NCI-H226 (cell line): ENCODE data around the gene TFEB.
"Not testable (repeated sequence)": the region's sequence is repeated elsewhere in the genome, so short reads cannot be mapped to it uniquely, and the experiment has no call there.

Experiments used
- DNase-seq: peaks from one replicate; pipeline ENCODE4 v3.0.0-alpha.2; 2015

TFEB gene

DNA sequence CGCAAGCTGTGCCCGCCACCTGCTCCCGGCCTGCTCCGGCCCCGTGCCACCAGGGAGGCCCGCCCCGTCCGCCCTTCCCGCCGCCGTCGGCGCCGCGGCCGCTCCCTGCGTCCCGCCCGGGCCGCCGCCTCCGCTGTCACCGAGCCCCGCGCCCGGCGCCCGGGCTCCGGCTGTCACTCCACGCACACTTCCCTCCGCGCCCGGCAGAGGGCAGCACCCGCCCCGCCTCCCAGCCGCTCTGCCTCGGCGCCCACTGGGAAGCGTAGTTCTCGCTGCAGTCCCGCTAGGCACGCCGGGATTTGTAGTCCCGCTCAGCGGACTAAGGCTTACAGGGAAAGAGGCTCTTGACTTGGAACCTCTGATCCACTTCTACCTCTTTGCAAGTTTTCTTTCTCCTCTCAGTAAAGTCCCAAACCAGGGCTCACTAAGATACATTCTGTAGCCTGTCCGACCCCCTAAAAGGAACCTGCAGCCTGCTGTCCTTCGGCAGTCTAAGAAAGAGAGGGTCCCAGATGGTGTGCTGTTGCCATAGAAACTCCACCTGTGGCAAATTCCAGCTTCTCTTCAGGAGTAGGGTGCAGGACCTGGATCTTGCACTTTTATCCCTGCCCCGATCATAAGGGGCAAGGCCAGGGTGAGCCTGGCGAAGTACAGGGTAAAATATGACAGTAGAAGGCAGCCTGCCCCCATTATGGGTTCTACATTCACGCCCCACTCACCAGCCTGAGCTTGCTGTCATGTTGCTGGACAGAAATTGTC, at the start of gene TFEB:
Gene TFEB (minus strand): TSS at position 182 of the 759 bp plus-strand sequence. CDS start 44,395 bp downstream, outside the sequence.
- DNase-seq: peak; percentile 83

DNA sequence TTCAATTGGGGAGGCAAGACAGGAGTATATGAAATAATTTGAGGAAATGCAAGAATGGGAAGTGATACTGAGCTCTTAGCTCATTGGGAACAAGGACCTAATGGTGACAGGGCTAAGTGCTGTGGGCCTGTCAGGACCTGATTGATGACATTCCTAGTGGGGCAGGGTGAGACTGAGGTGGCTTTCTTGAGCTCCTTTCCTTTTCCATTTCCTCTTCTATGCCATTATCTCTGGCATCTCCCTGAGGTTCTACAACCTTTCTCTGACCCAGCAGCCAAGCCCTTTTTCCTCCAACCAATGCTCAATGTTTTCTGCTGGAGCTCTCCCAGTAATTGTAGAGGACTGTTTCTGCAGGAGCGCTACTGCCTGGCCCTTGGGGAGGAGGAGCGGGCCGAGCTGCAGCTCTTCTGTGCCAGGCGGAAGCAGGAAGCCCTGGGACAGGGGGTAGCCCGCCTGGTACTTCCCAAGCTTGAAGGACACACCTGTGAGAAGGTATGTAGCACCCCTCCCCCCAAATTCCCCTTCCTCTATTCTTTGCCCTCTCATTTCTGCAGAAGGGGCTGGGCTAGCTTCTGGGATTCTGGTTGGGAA, 49.3 kb upstream of the TFEB start:
- no peak for DNase-seq

DNA sequence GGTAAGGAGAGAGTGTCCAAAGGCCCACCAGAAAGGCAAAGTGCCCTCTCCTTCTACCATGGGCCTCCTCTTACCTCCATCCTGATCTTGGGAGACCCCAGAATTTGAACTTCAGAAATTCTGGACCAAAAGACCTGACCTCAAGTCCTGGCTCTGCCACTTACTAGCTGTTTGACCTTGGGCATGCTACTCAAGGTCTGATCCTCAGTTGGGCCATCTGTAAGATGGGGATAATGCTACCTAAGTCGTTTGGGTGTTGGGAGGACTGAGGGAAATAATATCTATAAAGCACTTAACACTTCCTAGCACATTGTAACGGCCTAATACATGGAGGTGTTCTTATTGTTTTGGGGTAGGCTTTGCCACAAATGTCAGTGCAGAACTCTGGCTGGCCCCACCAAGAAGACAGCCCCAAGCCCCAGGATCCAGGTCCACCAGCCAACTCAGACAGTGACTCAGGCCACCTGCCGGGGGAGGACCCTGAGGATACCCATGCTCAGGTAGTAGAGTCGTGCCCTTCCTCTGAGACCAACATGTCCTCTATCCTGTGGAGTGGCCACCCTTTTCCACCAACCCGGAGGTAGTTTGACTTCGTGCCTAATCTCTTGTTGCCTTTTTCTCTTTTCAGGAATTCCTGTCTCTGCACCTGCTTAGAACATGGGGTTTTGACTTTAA, 47.8 kb upstream of the TFEB start:
- no peak for DNase-seq

DNA sequence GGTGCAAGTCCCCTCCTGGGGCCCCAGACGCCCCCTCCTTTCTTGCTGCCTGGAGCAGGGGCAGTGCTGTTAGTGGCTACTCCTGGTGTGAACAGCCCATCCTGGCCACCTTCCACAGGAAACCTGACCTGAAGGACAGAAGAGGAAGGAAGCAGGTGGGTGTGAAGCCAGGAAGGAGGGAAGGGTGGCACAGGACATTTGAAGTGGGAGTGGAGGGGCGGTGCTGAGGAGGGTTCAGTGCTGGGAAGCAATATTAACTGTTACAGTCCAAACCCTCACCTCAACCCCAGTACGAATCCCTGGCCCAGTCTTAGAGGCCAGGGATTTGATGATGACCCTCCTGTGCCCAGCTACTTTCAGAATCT, 45.9 kb upstream of the TFEB start:
- no peak for DNase-seq

DNA sequence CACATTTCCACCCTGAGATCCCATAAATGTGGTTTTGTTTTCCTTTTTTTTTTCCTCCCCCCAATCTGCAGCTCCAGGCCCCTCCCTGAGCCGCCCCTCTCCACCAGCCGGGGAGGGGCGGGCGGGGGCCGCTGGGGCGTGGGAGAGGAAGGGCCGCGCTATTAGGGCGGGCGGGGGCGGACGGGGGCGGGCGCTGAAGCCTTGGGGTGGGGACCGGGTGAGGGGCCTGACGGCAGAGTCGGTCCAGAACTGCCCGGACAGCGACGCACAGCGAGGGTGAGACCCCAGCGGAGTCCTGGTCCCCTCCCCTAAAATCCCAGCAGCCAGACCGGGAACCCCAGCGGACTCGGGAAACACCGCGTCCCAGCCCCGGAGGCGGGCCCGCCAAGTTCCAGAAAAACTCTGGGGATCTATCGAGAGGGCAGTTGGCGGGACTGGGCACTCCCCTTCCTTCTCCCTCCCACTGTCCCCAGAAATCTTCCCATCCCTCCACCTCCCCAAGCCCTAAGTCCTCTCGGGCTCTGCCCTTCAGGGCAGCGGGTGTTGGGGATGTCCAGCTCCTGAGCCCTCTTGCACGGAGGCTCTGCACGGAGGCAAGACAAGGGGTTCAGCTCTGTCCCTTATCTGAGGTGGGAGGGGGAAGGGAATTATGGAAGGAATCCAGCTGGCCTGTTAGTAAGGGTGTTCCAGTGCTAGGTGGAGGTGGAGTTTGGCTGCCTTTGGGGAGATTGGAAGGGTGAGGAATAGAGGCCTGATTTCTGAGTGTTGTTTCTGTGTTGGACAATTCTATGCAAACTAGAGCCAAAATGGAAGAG, 45.4 kb upstream of the TFEB start, which contains the start of gene PRICKLE4:
Gene PRICKLE4 (plus strand): TSS at position 232 of the 815 bp plus-strand sequence. CDS start 2,692 bp downstream, outside the sequence.
- peak; percentile 46 for DNase-seq

DNA sequence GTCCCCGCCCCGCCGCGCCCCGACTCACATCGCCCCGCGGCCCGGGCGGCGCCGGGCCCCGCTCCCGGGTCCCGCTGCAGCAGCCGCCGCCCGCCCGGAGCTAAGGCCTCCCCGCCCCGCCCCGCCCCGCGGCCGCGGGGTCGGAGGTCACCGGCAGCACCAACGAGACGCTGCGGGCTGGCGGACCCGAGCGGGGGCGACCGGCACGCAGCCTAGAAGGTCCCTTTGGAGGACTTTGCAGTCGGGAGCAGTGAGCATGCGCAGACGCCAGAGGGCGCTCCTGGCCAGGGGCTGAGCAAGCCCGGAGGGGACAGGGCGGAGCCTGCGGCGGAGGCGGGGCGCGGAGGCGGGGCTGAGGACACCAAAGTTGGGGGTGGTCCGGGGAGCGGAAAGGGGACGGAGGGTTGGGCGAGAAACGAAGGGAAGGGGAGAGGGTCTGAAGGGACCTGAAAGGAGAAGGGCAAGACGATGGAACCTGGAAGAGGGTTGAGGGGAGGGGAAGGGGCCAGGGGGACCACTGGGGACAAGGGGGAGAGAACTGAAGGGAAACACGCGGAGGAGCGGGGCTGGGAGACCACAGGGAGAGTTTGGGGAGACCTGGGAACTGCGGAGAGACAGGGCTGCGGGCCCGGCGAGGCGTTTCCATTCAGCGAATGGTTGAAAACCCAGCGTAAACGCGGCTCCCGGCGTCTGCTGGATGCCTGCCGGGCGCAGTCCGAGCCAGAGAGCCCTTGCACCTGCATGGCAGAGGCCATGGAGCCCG, 44.6 kb upstream of the TFEB start, which contains the start of gene FRS3:
Gene FRS3 (minus strand): TSS at position 113 of the 763 bp plus-strand sequence. CDS start 2,913 bp downstream, outside the sequence.
- peak; percentile 74 for DNase-seq

DNA sequence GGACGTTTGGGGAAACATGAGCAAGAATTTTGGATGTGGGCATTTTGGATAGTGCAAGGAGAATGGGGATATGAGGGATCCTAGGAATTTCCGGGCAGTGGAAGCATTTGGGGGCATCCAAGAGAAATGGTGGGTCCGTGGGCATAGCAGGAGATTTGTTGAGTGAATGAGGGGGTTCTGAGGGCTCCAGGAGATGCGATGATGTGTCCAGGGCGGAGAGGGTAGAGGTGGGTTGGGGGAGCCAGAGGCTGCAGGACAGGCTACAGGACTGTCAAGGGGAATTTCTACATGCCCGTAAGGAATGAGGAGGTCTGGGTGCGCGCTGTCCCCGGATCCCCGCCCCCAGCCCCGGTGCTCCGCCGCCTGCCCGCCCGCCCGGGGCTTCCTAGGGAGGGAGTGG, 43.9 kb upstream of the TFEB start:
- no peak for DNase-seq

DNA sequence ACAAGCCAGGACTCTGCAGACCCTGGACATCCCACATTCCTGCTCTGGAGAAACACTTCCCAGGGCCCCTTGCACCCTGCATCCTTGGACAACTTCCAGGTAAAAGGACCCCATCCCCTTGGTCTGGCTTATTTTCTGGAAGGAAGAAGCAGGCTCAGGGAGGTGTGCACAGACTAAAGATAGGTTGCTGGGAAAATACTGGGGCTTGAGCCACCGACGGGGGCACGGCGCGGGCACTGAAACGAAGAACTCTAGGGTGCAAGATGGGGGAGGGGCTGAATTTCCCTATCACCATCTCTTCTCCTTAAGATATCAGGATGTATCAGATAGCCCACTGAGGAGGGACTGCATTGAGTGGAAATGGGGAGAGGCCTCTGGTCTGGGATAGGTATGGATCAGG, 43.5 kb upstream of the TFEB start:
- DNase-seq: no peak

DNA sequence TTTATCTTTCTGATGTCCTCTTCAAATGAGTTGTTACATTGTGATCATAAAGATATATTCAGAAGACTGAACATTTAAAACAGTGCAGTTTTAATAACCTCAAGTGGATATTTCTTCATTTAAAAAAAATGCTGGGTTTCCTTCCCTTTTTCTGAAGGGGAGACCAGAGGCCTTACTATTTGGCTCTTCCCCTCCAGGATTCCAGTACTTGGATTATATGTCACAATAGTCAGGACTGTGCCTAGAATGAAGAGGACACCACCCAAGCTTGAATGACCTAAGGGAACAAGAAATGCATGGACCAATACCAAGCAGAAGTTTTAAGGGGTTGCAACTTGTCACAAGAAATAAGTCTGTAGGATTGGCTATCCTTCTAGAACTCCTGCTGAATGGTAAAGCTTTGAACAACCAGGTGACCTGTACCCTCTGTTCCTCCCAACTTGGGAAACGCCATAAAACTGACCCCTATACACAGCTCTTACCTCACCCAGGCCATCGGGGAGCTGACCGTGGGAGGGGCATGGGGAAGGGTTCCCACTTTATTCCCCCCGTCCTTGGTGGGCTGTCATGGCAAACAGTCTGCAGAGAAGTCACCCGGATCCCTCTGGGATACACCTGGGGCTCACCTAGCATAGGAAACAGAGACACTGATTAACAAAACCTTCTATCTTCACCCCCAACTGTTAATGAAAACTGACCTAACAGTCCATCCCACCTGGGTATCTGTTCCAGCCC, 42.3 kb upstream of the TFEB start:
- DNase-seq: no peak

DNA sequence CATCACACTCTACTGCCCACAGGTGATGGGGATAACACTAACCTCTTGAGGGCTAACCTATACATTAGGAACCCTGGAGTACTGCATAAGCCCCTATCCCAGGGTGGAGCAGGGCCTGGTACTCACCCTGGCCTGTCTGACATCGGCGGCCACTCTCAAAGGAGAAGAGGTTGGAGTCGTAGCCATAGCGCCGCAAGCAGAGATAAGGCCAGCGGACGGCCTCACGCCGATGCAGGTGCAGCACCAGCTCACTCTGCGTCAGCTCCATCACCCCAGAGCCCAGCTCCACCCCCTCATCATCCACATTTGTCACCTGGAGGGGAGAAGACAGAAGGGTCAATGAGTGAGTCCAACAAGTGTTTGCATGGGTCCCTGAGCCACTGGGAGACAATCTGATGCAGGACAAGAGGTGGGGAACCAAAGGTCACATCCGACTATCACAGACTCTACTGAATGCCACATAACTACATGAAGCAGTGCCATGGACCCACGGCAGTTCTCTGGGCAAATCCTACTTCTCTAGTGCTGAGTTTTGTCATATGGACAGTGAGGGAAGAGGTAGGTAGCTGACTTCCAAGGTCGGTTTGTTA, 40.0 kb upstream of the TFEB start:
- DNase-seq: no peak

DNA sequence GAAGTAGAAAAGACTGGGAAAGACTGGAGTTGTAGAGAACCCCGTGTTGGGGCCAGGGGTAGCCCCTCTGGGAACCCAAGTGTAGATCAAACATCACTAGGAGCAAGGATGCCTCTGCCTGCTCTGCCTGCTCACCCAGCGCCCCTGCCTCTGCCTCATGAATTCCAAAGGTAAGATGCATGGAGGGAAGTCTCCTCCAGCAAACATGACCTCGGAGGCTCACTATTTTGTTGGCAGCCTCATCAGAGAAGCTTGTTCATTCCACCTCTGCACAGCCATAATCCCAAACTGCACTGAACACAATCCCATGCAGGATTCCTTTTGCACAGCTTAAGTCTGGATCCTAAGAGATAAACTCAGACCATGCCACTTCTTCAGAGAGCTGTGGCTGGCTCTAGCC, 39.4 kb upstream of the TFEB start:
- DNase-seq: peak; percentile 21

DNA sequence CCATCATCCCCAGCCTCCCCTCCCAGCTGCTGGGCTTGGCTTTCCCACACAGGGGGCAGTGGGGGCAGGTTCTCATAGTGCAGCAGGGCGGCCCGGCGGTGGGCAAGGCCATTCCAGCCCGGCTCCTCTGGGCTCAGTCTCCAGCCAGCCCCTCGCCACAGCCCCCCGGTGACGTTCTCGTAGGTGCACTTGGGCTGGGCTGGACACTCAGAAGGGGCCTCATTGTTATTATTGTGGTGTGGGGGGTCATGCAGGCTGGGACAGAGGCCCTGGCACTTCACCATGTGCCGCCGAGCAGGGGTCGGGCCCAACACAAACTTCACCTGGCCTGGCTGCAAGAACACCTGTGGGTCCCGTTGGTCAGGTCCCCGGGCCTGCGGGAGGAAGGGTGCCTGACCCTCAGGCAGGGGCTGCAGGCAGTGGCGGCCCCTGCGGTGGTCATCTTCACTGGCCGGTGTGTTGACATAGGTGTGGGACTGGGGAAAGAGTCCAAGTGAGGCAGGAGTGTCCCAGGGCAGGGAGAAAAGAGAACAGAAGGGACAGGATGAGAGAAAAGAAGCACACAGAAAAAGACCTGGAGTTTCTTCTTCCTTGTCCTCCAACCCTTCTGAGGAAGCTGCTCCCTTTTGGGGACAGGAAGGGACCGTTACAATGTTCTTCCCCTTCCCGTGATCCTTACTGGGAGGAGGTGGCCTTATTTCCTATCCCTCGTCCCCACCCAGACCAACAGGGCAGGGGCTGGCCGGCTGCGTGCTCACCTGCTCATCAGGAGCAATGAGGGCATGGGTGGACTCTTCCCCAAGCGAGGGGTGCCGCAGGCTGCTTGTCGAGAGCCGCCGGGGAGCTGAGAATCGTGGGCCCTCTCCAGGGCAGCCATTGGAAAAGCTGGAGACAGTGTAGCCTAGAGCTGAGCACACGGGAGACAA, 35.9 kb upstream of the TFEB start:
- DNase-seq: no peak

DNA sequence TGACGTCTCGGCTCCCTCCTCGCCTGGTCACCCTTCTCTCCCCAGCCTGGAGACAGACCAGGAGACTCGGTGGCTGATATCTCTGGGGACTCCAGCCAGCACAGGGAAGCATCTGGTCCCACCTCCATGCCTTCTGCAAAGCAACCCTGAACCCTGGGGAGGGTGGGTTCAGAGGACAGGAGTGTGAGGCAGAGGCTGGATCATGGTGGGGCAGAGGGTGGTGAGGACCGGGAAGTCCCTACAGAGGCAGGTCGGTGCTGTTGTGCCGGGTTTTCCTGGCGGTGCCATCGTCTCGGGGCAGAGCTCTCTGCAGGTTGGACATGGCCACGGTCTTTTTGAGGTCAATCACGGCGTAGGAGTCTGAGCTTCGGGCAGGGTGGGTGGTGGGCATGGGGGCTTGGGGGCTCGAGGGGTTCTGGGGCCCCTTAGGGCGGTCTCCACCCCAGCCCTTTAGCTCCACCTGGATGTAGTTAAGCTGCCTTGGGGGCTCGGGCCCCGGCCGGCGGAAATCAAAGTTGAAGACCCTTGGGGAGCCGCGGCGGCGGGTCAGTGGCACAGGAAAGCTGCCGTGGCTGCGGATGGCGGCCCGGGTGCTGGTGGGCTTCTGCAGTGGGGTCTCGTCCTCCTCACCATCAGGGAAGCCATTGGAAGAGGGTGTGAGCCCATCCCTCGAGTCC, 35.1 kb upstream of the TFEB start:
- no peak for DNase-seq

DNA sequence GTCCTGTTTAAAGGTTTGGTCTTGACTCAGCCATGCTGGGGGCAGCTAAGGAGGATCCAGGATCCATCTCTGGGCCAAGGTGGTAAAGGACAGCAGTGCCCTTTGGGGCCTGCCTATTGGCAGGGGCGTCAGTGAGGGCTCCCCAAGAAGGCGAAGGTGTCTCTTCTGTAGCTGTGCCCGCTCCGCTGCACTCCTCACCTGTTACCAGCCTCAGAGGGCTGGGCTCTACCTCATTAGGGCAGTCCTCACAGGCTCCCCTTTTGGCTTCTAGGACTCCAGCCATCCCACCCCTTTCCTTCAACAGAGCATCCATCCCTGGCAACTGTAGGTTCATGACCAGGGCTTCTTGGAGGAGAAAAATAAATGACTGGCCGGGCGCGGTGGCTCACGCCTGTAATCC, 34.0 kb upstream of the TFEB start:
- no peak for DNase-seq

DNA sequence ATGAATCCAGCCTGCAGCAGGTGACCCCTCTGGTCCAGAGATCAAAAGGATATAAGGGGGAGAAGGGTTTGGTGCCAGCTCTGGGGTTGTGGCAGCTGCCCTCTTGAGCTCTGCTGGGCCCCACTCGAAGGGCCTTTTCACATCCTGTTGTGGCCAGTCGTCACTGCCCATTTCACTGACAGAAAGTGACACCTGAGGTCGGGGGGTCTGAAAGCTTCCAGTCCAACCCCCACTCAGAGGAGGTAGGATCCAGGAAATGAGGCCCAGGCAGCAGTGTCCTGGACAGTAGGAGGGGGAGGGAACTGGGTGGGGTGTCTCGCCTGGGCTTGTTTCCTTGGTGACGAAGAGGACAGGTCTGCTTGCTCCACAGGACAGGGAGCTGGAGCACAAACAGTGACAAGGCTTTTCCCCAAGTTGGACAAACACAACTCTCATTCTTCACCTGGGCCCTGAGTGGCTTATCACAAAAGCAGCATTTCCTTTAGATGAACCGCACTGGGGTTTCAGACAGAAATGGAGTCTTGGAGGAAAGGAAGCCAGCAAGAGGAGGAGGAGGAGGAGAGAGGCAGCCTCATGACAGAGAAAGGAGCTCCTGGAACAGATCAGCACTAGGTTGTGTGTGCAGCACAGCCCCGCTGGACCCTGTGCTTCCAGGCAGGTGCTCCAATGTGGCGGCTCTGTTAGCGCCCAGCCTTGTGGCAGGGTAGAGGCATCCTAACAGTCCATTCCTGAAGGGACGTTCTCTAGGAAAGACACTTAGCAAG, 33.3 kb upstream of the TFEB start:
- no peak for DNase-seq

DNA sequence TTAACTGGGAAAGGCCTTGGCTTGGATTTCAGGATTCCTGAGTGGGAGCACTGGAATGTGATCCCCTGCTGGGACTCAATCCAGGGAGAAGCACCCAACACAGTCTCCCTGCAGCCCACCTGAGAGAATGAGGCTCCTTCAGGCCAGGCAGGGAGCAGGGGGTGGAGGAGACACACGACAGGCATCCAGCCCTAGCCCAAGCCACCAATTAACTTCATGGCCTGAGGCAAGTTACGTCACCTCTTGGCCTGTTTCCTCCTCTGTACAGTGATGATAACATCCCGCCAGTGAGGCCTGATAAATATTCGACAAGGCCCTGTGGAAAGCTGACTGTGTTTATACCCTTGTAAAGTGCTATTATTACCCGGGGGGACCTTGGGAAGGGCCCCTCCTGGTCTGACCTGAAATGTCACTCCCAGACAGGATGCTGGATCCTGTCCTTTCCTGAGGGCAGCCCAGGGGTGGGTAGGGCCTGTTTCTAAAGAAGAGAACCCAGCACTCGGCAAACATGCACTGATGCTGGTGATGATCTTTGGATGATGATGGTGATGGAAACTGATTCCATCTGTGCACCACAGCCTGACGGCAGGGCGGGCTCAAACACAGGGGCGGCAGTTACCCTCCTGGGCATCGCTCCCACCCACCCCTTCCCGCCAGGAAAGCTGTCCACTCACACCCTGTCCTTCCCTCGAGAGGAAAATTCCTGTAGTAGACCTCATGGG, 31.9 kb upstream of the TFEB start:
- peak; percentile 88 for DNase-seq

DNA sequence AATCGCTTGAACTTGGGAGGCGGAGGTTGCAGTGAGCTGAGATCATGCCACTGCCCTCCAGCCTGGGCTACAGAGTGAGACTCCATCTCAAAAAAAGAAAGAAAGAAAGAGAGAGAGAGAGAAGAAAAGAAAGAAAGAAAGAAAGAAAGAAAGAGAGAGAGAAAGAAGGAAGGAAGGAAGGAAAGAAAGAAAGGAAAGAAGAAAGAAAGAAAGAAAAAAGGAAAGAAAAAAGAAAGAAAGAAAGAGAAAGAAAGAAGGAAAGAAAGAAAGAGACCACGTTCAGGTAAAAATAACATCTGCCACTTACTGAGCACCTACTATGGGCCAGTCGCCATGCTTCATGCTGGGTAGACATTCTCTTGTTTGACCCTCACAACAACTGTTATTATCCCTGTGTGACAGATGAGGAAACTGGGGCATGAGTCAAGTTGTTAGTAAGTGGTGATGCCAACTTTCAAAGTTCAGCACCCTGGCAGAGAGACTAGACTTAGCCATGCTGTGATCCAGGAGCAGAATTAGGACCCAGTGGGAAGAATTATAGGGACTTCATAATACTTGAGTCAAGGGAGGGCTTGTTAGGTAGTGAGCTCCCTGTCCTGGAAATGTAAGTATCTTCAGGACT, 30.7 kb upstream of the TFEB start:
- not testable (repeated sequence) for DNase-seq
